Measurements from ENCODE around the gene DIAPH2.
"Not testable (repeated sequence)": the region's sequence is repeated elsewhere in the genome, so short reads cannot be mapped to it uniquely, and the experiment has no call there.

The DIAPH2 gene

DNA sequence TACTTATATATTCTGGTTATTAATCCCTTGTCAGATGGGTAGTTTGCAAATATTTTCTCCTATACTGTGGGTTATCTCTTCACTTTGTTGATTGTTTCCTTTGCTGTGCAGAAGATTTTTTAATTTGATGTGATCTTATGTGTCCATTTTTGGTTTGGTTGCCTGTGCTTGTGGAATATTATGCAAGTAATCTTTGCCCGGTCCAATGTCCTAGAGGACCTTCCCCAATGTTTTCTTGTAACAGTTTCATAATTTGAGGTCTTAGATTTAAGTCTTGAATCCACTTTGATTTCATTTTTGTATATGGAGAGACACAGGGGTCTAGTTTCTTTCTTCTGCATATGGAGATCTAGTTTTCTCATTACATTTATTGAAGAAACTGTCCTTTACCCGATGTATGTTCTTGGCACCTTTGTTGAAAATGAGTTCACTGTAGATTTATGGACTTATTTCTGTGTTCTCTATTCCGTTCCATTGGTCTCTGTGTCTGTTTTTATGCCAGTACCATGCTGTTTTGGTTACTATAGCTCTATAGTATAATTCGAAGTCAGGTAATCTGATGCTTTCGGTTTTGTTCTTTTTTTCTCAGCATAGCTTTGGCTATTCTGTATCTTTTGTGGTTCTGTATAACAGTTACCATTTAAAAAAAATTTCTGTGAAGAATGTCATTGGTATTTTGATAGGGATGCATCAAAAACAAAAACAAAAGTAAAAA is 34.7 kb downstream of the DIAPH2 start:
- no peak for DNase-seq

DNA sequence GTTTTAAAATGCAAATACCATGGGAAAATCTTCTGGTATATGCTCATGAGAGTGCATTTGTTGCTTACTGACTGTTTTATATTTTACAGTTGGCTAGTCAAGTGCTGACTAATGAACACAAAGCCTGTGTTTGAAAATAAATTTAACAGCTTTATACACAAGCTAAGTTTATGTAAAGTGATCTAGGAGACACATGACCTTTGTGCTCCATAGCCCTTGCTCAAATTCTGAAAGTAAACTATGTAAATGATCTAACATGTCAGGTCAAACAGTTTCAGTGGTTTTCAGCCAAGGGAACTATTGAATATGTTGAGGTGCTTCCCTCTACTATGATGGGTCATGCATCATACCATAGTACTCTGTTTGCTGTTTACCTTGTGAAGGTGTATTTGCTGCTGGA is 36.7 kb downstream of the DIAPH2 start:
- no peak for DNase-seq

DNA sequence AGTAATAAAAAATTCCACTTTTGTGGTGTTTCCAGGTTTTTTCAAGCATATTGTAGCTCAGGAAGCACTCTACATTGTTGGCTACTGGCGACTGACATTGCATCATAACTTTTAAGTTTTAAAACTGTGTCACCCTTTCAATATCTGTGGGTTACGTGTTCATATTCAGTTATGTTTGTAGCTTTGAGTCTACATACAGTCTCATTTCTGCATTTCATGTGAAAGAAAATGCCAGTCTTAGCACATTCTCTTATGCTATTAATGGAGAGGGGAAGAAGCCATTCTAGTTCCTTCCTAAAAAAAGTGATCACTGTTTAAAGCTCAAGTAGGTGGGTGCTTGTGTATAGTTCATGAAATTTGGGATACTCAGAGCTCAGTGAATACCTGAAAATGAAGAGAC is 38.1 kb downstream of the DIAPH2 start:
- DNase-seq, result no peak

DNA sequence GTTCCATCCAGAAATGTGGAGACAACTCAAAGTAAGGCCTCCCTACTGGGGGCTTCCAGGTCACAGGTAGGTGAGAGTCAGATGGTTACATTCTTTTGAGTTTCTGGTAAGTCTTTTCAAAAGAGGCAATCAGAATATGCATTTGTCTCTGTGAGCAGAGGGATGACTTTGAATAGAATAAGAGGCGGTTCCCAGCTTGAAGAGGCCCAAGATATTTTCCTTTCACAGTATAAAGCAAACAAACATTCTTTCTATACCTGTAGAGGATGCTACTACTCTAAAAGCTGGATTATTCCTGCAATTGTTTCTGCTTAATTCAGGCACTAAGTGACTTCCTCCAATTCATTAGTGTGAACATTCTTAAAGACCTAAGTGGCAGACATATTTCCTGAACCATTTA is 44.4 kb downstream of the DIAPH2 start:
- DNase-seq, result no peak

DNA sequence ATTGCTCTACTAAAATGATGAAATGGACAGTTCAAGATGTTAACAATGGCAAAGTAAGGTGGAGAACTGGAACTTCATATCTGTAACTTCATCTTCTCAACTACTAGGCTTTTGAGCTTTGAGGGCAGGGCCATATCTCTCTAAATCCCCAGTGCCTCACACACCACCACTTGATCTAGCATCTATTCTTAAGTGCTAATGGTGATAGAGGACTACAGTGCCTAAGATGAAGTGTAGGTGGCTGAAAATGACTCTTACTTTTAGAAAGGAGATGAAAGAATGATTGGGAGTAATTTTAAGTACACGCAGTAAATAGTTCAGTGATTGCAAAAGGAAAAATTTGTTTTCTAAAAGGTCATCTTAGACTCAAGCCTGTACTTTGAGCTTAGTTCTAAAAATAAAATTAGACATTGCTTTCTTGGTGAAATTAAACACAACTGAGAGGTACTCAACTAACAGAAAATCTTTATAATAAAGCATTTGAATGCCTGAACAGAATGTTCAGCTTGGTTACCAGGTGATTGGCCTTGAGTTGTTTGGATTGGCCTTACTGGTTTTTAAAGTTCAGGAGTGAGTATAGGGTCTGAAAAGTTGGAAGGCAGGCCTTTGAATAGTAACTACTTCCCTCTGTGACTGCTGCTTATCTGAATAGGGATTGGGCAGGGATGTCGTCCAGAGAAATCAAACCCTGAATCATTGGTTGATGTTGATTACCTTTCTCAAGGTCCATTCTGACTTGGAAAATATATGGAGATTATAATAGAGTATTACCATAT is 45.4 kb downstream of the DIAPH2 start:
- no peak for DNase-seq

DNA sequence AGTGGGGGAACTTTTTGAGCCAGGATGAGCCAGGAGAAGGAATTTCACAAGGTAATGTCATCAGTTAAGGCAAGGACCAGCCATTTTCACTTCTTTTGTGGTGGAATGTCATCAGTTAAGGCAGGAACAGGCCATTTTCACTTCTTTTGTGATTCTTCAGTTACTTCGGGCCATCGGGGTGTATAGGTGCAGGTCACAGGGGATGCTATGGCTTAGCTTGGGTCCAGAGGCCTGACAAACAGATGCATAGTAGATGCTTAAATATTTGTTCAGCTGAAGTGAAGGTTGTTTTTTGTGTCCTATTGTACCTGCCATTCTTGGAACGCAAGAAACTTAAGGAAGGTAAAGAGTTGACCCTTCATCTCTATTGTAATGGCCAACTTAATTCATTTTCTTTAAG is 46.4 kb downstream of the DIAPH2 start:
- not testable (repeated sequence) for DNase-seq

DNA sequence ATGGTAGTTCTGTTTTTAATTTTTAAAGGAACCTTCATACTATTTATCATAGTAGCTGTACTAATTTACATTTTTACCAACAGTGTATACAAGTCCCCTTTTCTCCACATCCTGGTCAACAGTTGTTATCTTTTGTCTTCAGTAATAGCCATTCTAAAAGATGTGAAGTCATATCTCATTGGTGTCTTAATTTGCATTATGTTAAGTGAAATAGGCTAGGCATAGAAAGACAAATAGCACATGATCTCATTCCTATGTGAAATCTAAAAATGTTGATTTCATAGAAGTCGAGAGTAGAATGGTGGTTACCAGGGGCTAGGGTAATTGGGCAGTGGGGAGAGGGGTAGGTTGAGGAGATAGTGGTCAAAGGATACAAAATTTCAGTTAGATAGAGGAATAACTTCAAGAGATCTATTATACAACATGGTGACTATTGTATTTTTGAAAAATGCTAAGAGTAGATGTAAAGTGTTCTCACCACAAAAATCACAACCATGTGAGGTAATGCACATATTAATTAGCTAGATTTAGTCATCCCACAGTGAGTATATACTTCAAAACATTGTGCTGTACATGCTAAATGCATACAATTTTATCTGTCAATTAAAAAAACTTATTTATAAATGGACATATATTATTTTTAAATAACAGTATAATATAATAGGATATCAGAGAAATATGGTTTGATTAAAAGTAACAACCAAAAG is 58.9 kb downstream of the DIAPH2 start:
- no peak for DNase-seq

DNA sequence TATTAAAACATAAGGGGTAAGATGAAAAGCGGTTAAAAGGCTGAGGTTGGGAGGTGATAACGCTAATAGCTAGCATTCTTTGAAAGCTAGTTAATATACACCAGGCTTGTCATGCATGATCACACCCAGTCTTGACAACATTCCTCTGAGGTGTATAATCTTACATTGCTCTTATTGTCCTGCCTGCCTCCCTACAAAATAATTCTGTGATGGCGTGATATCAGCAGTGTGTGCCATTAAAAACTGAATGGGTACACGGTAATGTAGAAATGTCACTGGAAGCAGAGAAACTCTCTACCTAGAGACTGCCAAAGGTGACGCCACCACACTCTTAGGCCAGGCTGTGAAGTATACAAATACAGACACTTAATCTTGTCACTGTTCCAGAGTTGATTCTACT is 68.1 kb downstream of the DIAPH2 start:
- DNase-seq, result no peak

DNA sequence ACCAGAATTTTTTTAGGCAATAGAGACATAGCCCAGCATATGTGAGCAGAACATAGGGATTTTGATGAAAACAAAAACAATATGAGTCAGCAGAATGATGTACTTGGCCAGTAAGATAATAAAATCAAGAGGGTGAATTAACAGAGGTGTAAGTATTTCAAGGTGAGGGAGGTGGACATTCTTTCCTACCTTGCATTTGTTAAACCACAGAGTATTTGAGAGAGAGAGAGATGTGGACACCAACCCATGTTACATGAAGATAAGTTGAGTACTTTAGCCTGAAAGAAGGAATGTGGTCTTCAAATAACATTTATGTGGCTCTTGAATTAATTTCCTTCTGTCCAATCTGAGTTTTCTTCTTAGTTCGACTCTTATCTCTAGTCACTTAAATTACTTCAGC is 68.6 kb downstream of the DIAPH2 start:
- no peak for DNase-seq

DNA sequence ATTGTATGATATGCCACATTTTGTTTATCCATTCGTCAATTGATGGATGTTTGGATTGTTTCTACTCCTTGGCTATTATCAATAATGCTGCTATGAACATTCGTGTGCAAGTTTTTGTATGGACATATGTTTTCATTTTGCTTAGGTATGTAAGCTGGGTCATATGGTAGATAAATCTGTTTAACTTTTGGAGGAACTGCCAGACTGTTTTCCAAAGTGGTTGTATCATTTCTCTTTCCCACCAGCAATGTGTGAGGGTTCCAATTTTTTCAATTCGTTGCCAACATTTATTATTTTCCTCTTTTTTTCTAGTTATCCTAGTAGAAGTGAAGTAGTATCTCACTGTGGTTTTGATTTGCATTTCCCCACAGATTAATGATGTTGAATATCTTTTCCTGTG is 71.8 kb downstream of the DIAPH2 start:
- DNase-seq, result no peak

DNA sequence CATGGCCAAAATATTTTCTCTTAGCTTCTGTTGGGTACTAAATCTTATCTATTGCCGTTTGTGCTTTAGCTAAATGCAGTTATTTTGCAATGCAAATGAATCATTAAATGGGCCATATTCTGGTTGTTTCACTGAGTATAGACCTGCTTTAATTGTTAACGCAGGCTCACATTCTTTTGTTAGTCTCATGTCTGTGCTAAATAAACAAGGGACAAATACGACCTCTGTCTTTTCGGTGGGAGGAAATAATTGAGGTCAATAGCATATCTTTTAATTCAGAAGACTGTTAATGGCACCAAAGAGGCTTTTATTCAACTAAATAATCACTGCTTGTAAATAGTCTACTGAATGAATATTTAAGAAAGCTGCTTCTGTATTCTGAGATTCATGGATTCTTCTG is 76.9 kb downstream of the DIAPH2 start:
- DNase-seq, result no peak

DNA sequence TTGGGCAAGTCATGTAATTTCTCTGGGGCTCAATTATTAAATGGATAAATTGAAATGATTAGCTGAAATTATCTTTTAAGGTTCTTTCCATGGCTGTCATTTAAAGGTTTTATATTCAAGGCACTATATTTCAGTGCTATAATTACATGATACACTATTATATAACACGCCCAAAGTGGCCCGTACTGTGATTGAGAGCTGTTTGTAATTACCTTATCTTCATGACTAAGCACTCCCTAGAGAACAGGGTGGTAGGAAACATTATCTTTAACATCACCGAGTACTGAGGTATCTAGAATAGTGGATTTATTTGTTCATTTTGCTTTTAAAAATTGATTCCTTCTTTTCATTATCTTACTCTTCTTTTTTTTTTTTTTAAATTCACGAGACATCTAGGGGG is 79.0 kb downstream of the DIAPH2 start:
- DNase-seq, result no peak

DNA sequence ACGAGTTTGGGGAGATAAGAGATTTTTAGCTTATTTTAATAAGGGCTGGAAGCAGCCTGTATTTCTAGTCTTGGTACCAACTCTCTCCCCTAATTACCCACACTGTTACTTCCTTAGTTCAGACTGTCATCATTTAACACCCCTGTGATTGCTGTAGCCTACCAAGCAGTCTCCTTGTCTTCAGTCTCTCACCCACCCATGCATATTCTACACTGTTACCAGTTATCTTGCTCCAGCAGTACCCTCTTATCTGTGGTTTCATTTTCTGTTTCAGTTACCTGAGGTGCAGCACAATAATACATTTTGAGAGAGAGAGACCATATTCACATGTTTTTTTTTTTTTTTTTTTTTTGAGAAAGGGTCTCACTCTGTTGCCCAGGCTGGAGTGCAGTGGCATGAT is 80.2 kb downstream of the DIAPH2 start:
- DNase-seq, result no peak

DNA sequence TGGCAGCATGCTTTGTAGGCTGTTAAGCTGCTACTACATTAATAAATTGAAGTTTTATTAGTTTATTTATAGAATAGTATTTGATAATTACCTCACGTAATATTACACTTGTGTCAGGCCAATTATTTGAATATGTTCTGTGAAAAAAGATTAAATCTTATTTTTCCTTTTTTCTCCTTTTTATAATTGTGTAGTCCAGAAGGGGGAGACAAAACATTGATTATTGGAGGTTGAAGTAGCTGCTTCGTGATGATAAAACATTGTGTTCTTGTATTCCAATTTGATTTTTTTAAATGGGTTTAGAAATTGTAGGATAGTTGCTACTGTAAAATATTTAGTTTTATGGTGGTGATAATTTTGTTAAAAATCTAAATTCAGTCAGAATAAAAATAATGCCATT is 85.7 kb downstream of the DIAPH2 start:
- DNase-seq, result no peak

DNA sequence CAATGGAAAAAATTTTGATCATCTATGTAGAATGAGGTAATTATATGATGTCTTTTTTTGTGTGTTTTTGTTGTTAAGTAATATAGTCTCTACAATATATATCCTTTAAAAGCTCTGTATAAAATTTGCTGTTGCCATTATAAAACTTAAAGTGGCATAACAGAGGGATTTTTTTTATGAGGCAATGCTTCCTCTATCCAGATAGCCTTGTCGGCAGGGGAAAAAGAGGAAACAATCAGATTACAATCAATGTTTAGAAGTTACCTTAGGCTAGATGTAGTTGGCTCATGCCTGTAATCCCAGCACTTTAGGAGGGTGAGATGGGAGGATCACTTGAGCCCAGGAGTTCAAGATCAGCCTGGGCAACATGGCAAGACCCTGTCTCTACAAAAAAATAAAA is 86.8 kb downstream of the DIAPH2 start:
- DNase-seq, result no peak

DNA sequence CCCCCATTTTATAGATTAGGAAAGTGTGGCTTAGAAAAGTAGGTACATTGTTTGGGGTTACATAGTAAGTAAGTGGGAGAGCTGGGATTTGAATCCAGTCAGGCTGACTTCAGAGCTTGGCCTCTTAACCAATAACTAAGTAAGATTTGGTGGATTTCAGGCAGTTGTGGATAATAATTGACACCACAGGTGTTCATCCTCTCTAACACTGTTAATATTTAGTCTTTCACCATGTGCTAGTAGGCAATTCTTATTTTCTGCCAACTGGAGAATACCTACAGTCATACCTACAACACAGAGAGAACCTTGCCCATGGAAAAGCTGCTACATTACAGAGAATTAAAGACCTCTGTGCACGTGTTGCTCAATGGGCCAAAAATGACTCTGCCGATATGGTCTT is 89.5 kb downstream of the DIAPH2 start:
- DNase-seq, result no peak

DNA sequence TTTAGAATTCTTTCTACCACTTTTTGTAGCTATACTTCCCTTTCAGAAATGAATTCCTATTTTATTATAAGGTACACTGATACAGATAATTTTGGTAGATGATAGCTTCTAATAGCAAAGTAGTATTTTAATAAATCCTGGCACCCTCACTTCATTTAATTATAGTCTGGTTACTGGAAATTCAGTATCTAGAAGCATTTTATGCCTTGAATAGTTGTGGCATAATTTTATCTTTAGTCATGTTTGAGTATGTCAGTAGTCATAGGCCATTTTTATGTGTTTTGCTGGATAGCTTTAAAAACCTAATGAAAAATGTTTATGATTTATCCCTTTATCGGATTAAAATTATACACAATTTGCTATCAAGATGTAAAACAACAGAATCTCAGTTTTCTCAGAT is 92.3 kb downstream of the DIAPH2 start:
- no peak for DNase-seq

DNA sequence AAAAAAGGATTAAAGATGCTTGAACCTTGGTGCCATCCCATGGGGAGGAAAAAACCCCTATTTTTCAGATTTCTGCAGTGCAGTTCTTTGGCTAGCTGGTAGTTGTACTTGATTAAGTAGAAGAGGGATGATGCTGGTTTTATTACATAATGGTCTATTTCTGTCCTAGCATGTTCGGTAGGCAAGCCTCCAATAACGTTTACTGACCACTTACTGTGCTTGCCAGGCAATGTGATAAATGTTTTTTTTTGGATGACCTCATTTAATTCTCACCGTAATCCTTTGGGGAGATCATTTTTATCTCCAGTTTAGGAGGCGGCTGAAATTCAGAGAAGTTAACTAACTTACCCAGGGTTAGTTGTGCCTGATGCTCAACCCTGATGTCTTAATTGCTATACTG is 106.9 kb downstream of the DIAPH2 start:
- DNase-seq, result no peak

DNA sequence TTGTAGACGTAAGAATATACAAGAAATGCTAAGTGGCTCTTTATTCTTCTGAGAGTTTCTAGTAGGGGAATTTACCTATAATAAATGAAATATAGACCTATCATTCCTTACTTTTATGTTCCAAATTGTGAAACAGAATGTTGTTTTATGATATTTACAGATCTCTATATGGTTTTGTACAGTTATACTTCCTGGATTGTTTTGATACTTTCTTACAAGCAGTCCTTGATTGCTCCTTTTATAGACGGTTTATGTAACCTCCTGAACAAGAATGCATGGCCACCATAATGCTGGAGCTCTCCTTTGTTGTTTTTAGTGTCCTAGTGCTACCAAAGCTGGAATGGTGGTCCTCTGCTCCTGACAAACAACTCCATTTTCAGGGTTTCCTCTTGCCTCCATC is 107.4 kb downstream of the DIAPH2 start:
- no peak for DNase-seq

DNA sequence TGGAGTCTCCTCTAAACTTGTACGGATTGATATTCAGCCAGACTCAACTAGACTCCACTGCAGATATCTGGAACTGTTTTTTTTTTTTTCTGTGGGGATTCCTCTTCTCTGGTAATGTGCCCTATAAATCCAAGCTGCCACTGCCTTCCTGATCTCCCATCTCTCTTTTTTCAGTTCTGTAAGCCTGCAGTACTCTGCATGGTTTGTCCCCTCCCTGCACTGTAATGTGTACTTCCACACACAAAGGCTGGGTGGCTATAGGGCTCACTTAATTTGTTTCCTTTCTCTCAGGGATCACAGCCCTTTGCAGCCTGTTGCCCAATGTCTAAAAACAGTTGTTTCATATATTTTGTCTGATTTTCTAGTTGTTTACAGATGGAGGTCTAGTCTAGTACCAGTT is 114.3 kb downstream of the DIAPH2 start:
- no peak for DNase-seq

DNA sequence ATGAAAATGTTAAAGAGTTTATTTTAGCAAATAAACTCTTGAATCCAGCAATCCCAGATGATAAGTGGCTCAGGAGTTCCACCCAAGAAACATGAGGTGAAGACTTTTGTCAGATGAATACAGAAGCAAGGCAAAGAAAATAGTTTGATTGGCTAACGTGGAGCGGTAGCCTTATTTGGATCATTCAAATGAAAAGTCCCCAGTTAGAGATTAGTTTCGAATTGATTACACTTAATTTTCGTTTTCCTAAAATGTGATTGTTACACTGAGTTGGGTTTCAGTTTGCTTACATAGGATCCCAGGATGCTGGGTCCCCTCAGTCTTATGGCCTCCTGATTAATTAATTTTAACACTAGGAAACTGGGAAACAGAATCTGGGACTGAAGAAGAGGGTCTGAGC is 122.7 kb downstream of the DIAPH2 start:
- DNase-seq, result no peak

DNA sequence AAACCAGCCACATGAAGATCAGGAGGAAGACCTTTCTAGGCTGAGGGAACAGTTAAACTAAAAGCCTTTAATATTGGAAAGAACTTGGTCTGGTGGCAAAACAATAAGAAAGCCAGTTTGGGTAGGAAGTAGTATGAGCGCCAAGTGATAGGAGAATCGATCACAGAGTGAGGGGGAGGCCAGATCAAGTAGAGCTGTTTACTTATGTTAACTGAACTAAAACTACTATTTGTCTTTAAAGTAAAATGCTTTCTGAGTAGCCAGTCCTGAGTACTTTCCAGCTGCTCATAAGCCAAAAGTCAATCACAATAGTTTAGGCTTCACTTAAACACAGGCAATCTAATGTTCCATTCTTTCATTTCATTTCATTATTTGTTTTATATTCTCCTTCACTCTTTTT is 136.3 kb downstream of the DIAPH2 start:
- no peak for DNase-seq

DNA sequence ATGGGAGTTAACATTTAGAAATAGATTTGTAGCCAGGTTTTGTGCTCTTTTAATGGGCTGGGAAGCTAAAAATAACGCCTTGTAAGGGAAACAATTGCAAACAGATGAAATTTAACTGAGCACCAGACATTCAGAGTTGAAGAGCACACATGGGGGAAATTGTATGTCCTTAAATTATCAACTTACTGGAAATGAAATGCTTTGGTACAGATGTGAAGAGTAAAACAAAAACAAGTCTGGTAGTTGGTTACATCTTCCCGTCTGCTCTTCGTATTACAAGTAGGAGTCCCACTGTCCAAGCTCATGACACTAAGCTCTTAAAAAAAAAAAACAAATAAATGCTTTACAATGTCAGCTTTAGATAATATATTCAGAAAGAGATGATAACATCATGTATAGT is 139.5 kb downstream of the DIAPH2 start:
- DNase-seq, result no peak

DNA sequence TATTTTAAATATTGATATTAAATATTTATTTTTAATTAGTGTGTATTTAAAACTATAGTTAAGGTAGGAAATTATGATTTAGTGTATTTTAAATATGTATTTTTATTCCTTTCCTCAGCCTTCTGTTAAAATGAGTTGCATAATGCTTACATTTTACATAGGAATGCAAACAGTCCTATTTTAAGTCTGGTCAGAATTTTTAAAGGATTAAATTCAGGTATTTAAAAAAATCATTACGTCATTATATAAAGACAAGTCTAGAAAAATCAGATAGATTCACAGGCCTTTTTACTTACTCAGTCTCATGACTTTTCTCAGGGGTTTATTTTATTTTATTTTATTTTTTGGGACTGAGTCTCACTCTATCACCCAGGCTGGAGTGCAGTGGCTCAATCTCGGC is 148.7 kb downstream of the DIAPH2 start:
- no peak for DNase-seq
